NCI-H446 (cell line): ENCODE data around the gene MSRB3.
"Not testable (repeated sequence)": the region's sequence is repeated elsewhere in the genome, so short reads cannot be mapped to it uniquely, and the experiment has no call there.

Experiments used
- DNase-seq, 2 experiments: peaks; one replicate each; lab custom pipeline; 2025; lab: John Stamatoyannopoulos, UW

MSRB3 gene

DNA sequence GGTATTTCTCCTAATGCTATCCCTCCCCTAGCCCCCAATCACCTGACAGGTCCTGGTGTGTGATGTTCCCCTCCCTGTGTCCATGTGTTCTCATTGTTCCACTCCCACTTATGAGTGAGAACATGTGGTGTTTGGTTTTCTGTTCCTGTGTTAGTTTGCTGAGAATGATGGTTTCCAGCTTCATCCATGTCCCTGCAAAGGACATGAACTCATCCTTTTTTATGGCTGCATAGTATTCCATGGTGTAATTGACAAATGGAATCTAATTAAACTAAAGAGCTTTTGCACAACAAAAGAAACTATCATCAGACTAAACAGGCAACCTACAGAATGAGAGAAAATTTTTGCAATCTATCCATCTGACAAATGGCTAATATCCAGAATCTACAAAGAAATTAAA is 178.9 kb downstream of the MSRB3 start:
- DNase-seq: not testable (repeated sequence)

DNA sequence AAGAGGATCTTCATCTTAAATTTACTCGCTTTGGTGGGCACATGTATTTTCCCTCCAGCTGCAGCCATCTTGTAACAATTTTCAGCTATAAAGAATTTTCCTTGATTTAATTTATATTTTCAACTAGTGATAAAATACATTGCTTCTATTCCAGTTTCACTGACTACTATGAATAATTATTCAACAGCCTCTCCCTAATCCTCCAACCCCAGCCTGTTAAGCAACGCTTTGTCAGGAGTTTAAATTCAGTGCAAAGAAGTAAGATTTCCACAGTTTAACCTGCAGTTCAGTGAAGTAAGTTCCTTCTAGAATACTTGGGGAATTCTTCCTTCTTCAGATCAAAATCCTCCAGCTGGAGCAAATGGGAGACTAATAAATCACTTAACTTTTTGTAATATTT is 180.2 kb downstream of the MSRB3 start:
- no peak for DNase-seq

DNA sequence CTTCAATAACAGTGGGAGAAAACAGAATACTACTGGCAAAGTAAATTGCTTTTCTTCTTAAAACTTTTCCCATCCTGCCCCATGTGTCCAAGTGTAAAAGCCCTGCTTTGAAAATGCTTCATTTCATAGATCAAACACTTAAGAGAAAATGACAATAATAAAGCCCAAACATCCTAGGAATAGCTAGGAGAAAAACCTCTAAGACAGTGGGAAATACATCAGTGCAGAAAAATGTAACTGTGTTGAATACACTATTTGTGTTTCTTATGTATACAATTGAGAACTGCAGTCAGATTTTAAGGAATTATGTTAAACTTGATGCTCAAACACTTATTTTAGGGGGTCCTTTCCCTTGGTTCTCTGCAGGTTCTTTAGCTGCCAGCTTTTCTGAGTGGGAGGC is 181.1 kb downstream of the MSRB3 start:
- no peak for DNase-seq

DNA sequence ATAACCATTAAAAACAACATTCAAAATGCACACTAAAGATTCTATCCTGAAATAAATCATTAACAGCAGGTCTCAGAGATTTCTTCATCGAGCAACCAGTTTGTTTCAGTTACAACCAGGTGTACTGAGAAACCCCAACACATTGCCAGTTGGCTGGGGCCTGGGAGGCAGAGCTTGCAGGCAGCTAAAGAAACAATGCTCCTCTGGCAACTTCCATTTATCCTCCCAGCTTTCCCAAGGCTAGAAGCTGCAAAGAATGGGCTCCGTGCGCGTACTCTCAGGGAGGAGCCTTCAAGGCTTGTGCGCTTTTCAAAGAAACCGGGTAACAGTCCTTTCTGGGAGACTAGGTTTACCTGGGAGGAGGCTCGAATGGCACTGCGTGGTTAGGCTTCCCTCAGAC is 181.6 kb downstream of the MSRB3 start:
- DNase-seq: no peak

DNA sequence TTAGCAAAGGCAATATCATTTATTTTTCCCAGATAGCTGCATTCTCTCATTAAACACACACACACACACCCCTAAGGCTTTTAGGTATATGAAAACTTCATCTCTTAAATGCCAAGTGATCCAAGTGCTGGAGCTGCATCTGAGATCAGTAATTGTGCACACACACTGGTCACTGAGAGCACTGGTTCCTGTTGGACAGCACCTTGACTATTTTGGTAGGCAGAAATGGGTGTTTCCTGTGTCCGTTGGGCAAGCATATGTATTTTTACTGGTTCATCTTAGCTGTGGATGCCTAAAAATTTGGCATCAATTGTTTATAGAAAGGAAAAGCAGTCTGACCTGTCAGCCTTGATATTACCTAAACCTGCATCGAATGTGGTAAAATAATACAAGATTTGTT is 182.5 kb downstream of the MSRB3 start:
- no peak for DNase-seq

DNA sequence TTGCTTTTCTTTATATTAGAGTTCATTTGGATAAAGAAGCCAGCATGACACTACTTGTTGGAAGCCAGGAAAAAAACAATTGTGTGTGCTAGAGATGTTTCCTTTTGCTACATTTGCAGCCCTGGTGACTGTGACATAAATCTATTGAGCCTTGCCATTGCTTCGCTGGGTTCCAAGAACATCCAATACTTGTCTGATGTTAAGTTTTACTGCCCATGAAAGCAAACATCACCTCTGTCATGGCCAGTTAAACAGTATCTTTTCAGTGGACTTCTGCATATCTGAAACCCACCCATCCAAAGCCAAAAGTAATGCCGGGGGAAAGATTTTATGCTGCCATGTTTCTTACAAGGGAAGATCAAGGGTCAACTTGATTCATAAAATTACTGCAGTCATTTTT is 184.0 kb downstream of the MSRB3 start:
- DNase-seq: no peak

DNA sequence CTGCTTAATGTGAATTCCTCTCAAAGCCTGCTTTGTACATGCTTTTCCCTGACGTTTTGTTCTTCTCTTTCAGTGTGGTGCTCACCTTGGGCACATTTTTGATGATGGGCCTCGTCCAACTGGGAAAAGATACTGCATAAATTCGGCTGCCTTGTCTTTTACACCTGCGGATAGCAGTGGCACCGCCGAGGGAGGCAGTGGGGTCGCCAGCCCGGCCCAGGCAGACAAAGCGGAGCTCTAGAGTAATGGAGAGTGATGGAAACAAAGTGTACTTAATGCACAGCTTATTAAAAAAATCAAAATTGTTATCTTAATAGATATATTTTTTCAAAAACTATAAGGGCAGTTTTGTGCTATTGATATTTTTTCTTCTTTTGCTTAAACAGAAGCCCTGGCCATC is 184.6 kb downstream of the MSRB3 start:
- no peak for DNase-seq

DNA sequence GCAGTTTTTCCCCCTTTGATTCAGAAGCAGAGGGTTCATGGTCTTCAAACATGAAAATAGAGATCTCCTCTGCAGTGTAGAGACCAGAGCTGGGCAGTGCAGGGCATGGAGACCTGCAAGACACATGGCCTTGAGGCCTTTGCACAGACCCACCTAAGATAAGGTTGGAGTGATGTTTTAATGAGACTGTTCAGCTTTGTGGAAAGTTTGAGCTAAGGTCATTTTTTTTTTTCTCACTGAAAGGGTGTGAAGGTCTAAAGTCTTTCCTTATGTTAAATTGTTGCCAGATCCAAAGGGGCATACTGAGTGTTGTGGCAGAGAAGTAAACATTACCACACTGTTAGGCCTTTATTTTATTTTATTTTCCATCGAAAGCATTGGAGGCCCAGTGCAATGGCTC is 185.1 kb downstream of the MSRB3 start:
- DNase-seq: no peak

DNA sequence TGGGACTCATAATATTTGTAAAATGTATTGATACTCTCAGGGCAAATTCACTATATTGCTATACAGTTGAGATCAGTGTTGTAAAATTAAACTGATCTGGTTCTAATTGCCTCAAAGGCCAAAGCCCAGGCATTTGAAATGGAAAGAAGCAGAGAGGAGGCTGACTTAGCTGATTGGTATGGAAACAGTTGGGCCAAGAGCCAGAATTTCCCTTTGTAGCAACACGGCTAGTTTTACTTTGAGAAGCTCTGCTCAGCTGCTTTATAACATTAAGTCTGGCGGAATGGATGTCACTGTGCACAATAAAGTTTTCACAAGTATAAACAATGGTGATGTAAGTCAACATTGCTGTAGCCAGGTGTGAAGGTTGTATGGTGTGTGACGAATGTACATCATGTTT is 186.4 kb downstream of the MSRB3 start:
- DNase-seq: no peak

DNA sequence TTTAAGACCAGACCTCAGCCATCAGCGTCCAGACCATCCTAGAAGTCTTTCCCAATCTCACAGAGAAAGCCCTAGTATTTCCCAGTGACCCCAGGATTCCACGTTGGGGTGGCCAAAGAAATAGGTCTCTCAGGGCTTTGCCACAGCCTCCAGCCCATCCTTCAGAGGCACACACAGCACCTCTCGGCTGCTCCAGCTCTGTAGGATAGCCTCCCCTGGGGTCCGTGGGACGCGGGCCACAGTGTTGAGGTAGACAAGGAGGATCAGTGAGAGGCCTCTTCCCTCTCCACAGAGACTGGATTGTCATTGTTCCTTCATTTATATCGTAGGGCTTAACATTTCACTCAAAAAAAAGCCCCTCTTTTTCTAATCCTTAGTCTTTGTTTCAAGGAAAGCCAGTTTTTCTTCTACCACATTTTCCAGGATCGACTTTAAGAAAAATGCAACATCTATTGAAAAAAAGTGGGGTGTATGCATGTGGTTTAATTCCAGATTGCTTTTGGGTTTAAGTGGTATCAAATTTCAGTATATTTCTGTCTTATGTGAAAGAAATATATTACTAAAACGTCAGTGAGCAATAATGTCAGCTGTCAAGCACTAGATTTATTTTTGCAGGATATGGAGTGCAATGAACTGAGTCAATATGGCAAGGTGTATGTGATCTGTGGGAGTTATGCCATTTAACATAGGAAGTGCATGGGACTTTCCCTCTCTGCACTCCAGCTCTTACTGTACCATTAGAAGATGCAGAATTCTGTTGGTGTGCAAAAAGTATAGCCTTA is 187.5 kb downstream of the MSRB3 start:
- DNase-seq: no peak

DNA sequence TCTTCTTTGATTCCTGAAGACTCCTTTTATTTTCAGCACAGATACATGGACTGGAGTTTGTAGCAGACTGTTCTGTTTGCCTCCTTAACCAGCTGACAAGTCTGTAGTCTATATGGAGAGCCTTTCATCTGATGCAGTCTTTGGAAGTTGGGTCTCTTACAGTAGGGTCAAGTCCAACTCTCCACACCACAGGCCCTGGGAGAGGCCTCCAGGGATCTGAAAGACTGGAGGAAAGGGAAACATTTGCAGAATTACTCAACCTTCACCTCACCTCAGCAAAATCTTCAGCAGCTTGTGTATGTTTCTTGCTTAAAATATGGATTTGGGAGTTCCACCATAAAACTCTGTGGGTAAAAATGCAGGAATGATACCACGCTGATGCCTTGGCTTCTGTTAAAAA is 188.4 kb downstream of the MSRB3 start:
- no peak for DNase-seq

DNA sequence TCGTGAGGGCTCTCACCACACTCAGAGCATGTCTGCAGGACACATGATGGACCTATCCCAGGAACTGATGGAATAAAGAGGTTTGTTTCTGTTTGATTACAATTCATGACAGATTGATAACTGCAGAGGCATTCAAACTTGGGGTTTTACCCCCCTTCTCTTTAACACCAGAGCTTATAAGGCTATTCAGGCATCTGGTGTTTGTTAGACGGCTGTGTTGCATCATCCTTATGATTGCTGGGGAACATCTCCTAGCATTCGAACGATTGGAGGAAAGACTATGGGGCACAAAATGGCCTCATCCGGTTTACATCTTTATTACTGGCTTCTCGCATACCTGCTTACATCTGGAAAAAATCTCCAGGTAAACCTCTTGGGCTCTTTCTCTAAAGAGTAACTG is 191.8 kb downstream of the MSRB3 start:
- no peak for DNase-seq

DNA sequence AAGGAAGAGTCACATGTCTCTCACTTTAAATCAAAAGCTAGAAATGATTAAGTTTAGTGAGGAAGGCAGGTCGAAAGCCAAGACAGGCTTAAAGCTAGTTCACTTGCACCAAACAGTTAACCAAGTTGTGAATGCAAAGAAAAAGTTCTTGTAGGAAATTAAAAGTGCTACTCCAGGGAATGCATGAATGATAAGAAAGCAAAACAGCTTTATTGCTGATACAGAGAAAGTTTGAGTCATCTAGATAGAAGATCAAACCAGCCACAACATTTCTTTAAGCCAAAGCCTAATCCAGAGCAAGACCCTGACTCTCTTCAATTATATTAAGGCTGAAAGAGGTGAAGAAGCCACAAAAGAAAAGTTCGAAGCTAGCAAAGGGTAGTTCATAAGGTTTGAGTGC is 193.6 kb downstream of the MSRB3 start:
- DNase-seq: no peak

DNA sequence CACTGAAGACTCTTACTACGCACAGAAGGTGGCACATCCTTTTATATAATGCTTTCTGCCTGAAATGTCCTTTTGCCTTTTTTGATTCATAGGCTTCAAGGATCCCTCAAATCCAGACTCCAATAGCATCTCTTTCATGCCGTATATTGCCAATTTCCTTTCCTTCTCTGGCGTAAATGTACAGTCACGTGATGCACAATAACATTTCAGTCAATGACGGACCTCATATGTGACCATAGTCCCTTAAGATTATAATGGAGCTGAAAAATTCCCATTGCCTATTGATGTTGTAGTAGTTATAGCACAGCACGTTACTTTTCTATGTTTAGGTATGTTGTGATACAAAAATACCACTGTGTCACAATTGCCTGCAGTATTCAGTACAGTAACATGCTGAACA is 196.3 kb downstream of the MSRB3 start:
- no peak for DNase-seq

DNA sequence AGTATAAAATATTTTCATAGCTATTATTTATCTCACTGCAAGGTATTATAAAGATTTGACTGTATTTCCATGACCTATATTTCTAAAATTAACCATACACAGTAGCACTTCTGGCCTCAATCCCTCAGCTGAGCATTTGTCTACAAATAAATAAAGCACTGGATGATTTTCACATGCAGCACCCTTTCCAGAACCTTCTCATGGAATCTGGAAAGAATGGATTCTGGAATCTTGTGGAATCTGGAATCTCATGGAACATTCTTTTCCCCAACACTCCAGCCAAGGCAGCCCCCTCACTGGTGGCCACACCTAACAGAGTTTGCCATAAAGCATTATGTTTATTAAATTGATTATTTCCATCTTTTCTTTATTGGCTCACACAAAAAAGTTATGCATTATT is 199.2 kb downstream of the MSRB3 start:
- DNase-seq: no peak

DNA sequence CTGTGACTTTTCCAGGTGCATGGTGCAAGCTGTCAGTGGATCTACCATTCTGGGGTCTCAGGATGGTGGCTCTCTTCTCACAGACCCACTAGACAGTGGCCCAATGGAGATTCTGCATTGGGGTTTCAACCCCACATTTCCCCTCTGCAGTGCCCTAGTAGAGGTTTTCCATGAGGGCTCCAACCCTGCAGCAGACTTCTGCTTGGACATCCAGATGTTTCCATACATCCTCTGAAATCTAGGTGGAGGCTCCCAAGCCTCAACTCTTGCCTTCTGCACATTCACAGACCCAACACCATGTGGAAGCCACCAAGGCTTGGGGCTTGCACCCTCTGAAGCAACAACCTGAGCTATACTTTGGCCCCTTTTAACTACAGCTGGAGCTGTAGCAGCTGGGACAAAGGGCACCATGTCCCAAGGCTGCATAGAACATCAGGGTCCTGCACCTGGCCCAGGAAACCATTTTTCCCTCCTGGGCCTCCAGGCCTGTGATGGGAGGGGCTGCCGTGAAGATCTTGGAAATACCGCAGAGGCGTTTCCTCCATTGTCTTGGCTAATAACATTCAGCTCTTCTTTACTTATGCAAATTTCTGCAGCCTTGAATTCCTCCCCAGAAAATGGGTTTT is 205.5 kb downstream of the MSRB3 start:
- not testable (repeated sequence) for DNase-seq

DNA sequence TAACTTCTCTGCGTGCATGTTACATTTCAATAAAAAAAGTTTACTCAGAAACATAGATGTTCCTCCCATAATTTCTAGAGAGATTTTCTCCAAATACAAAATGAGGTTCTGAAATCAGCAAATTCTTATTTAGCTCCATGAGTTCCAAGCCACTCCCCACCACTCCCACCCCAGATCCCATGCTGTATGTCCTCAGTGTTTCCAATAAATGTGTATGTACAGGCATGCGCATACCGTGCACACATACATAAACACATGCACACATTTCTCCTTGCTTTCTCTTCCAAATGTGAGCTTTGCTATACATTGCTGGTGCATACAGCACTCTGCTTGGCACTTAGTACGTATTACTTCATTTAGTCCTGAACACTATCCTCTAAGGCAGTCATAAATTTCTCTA is 209.7 kb downstream of the MSRB3 start:
- DNase-seq: no peak

DNA sequence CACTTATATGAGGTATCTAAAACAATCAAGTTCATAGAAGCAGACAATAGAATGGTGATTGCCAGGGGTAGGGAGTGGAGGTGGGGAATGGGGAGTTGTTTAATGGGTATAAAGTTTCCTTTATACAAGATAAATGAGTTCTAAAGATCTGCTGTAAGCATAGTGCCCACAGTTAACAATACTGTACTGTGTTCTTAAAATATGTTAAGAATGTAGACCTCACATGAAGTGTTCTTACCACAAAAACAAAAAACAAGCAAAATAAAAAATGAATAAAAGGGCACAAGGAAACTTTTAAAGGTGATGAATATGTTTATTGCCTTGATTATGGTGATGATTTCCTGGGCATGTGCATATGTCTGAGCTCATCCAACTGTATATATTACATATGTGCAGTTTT is 211.8 kb downstream of the MSRB3 start:
- no peak for DNase-seq

DNA sequence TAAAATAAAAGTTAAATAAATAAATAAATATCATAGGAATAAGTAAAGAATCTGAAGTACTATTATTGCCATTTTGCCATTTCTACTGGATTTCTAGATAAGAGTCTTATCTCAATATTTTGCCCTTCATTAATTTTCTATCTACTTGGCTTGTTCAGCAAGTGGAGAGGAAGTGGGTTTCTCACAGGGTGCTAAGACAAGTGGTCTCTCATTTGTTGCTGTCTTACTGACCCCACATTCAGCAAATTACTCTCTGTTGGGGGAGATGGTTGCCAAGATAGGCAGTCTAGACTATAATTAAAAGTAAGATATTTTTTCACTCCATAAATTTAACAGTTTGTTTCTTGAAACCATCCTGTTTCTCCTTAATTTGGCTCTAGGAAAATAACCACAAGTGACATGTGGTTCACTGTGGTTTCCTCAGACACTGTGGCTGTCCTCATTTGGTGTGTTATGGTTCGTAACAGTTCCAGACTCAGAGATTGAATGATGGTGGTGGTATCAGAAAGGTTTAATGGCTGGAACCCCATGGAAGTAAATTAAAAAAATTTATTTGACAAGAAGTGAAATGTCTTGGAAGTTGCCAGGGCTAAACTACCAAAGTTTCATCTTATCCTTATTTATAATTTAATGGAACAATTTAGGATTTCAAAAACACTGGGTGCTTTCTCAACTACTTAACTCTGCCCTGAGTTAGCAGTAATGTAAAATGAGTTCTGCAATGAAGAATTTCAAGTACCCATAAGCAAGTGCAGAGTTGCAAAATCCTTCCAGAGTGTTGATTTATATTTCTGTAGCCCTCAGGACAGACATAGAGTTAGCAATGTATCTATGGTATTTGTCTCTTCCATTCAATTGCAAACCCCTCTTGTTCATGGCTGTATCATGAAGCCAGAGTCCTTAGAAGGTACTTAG is 214.8 kb downstream of the MSRB3 start:
- DNase-seq: no peak

DNA sequence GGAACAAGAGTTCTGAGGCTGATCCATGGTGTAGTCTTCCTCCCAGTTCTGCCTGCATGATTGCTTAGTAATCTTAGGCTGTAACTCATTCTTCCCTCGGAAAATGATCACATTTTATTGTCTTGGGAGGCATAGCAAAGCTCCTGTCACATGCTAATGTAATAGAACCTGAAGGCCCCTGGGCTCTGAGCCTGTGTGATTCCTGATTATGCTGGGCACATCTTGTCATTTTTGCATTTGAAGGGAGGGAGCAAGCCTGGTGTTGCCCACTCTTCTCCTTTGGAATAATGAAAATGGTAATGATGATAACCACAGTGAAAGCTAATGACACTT is 215.4 kb downstream of the MSRB3 start:
- DNase-seq: no peak

DNA sequence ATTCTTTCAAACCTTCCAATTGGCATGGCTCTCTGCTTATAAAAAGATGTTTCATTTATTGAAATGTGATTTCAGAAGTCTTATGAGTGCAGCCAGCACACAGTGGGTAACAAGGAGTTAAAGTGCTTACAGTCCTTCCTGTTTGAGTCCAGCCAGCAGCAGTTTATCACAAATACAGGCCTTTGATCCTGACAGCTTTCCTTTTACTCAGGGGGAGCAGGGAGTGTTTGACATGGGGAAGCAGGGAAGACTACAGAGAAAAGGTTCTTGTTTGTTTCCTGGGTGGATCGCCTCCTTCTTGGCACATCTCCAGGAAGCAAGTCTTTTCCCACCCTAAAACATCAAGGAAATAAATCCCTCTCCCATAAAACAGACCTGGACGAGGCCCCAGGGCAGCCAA is 216.1 kb downstream of the MSRB3 start:
- DNase-seq: no peak

DNA sequence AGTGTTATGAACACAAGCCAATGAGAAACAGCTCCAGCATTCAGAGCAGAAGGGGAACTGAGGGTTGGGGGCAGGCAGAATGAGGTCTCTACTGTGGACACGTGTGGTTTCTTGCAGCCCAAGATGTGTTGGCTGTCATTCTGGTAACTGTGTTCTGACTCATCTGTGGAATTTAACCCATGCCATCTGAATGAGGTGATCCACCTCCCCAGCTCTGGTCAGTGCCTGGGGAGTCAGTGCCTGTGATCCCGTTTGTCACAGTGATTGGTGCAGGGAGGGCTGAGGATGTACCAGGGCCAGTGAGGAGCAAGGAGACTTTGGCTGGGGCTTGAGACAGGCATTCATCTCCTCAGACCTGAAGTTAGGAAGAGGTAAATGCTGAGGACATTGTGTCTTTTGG is 216.8 kb downstream of the MSRB3 start:
- no peak for DNase-seq

DNA sequence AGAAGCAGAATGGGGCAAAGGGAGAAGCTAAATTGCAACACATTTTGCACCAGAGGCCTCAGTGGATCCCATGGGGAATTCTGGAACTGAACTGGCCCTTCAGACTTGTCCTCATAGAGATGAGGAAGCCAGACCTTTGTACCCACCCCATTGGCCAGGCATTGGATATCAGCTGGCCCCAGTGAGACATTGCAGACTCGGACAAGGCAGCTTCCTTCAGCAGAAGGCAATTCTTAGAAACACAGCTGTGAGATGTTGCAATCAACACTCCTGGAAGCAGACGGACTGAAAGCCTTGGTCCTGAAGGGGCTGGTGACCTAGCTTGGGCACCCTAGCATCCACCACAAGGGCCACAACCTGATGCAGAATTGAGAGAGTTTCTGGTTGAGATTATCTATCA is 218.1 kb downstream of the MSRB3 start:
- DNase-seq: no peak
